Colon (tissue), 2 donors: ENCODE measurements around the gene SLC6A8.
"Not testable (repeated sequence)": the region's sequence is repeated elsewhere in the genome, so short reads cannot be mapped to it uniquely, and the experiment has no call there.

Experiments used
- FAIRE-seq: peaks from 2 replicates; lab custom pipeline; 2012; peaks lifted over from hg19 to GRCh38; lab: Jason Lieb, UNC
- donor health status: control.
- donor health status: control.

SLC6A8 gene

GRCh38 chrX:153731845-153732215 is 44.1 kb downstream of the SLC6A8 start:
- FAIRE-seq: no peak

- no peak for FAIRE-seq
Measured at GRCh38 chrX:153732401-153732800, 44.7 kb downstream of the SLC6A8 start.

GRCh38 chrX:153733651-153734240 is 46.0 kb downstream of the SLC6A8 start:
- no peak for FAIRE-seq

DNA sequence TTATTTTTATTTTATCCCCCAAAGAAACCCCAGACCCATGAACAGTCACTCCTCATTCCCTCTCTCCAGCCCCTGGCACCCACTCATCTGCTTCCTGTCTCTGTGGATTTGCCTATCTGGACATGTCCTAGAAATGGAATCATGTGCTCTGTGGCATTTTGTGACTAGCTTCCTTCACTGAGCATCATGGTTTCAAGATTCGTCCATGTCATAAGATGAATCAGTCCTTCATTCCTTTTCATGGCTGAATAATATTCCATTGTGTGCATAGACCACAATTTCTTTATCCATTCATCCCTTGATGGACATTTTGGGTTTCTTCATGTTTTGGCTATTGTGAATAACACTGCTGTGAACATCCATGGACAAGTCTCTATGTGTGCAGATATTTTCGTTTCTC is 47.1 kb downstream of the SLC6A8 start:
- FAIRE-seq: no peak

DNA sequence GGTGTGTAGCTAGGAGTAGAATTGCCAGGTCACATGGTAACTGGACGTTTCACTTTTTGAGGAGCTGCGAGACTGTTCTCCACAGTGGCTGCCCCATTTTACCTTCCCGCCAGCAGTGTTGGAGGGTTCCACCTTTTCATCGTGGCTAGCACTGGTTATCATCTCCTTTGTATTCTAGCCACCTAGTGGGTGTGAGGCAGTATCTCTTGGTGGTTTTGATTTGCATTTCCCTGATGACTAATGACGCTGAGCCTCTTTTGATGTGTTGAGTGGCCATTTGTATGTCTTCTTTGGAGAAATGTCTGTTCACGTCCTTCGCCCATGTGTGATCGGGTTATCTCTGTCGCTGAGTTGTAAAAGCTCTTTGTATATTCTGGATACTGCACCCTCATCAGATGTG is 47.5 kb downstream of the SLC6A8 start:
- no peak for FAIRE-seq

GRCh38 chrX:153736071-153736820 is 48.5 kb downstream of the SLC6A8 start:
- FAIRE-seq: no peak

GRCh38 chrX:153736871-153737441 is 49.2 kb downstream of the SLC6A8 start:
- FAIRE-seq: no peak

DNA sequence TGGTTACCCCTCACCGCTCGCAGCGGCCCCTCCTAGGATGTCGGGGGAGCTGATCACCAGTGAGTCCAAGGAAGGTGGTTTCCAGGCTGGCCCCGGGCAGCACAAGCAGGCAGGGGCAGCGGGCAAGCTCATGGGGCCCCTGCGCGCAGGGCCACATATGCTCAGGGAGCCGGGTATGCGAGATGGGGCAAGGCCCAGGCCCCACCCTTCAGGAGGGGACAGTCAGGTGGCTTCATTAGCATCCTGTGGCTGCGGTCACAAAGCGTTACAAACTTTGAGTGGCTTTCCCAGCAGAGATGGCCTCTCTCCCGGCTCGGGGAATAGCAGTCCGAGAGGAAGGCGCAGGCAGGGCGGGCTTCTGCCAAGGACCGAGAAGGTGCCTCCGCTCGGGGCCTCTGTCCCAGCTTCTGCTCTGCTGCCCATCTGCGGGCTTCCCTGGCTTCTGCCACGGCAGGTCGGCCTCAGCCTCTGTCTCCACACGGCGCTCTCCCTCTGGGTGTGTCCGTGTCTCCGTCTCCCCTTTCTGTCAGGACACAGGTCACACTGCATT is 50.4 kb downstream of the SLC6A8 start:
- FAIRE-seq: no peak

- no peak for FAIRE-seq
Measured at GRCh38 chrX:153739754-153740486, 52.2 kb downstream of the SLC6A8 start.

- no peak for FAIRE-seq
Measured at GRCh38 chrX:153740631-153741222, 53.0 kb downstream of the SLC6A8 start.

DNA sequence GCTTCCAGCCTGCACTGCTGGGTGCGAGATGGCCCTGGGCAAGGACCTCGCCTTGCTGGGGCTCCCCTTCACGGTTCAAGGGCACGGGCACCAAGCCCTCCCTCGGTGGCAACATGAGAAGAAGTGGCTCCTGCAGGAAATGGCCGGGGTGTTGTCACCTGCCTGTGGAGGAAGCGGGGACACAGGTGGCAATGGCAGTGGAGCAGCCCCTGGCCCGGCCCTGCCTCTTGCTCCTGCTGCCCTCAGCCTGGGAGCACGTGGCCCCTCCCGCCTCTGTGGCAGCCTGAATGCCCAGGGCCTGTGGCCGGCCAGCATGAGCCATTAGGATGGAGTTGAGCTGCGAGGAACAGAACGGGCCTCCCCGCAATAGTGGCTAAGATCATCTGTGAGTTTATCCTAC is 53.7 kb downstream of the SLC6A8 start:
- FAIRE-seq: no peak

GRCh38 chrX:153742111-153742510 is 54.4 kb downstream of the SLC6A8 start:
- not testable (repeated sequence) for FAIRE-seq

DNA sequence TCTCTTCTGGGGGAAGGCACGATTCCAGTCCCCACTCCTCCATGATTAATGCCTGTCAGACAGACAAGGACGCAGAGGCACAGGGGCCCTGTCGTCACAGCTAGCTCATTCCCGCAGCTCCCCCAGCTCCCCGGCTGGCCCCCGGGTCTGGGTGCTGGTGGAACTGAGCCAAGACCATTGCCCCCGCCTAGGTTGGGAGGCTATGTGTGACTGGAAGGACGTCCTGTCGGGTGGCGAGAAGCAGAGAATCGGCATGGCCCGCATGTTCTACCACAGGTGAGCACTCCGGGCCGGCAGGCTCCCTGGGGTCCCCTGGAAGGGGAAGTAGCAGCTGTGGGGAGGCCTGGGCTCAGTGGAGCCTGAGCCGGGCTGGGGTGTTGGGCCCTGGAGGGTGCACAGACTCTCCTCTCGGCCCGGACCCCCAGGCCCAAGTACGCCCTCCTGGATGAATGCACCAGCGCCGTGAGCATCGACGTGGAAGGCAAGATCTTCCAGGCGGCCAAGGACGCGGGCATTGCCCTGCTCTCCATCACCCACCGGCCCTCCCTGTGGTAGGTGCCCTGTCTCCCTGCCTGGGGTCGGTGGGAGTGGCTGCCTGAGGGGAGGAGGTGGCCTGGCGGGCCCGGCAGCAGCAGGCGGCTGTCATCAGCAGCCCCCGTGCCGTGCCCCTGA is 55.2 kb downstream of the SLC6A8 start:
- FAIRE-seq: not testable (repeated sequence)

- not testable (repeated sequence) for FAIRE-seq
Measured at GRCh38 chrX:153743468-153744209, 55.9 kb downstream of the SLC6A8 start.

DNA sequence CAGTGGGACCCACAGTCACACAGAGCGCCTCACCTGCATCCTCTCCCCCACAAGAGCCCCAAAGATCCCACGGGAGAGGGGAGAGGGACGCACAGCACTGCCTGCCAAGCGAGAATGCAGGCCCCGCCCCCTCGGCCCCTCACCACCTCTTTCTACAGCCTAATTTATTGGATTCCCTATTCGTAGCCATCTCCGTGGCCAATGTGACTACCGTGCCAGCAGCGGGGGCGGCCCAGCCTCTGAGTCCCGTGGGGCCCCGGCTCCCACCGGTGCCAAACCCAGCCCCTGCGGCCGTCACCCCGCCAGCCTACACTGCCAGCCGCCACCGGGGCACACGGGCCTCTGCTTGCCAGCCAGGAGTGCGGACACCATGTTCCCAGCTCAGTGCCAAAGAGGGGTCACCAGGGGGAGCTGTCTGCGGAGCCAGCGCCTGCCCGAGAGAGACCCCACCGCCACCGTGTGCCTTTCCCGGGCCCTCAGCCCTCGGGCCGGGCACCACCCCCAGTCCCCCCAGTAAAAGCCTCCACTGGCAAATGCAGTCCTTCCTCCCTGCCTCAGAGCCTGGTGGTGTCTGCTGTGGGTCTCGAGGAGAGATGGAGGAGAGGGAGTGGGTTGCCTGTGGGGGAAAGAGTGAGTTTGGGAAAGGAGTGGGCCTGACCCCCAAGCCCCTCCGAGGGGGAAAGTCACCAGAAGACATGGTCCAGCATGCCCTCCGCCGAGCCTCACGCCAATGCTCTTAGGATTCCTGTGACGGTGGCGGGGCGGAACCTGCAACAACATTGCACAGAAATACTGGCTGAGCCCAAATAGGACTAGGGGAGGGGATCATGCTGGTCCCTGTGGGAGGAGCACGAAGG is 56.7 kb downstream of the SLC6A8 start:
- no peak for FAIRE-seq

DNA sequence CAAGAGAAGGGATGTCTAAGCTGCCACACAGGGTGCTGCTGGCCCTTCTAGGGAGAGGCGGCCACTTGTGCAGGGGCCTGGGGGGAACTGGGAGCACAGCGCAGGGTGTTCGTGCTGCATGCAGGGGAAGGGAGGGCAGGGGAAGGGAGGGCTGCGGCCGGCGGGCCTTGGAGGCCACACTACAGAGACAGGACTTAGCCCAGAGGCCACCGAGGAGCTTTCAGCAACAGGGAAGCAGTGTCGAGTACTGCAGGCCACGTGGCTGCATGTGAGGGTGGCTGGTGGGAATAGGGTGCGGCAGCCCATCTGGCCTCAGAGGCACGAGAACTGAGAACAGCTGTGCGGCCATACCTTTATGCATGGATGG is 57.3 kb downstream of the SLC6A8 start:
- not testable (repeated sequence) for FAIRE-seq
